Hematopoietic multipotent progenitor cell treated with erythropoietin and hydrocortisone succinate and interleukin-3 and kit ligand, for 17 days (in vitro differentiated cells): ENCODE data around the gene ZSWIM1.
"Not testable (repeated sequence)": the region's sequence is repeated elsewhere in the genome, so short reads cannot be mapped to it uniquely, and the experiment has no call there.

Experiments used
- DNase-seq: peaks from one replicate; pipeline ENCODE4 v3.0.0-alpha.2; 2015; ENCODE audit warnings: low spot score

ZSWIM1 gene

GRCh38 chr20:45931680-45932079, 50.7 kb downstream of the ZSWIM1 start:
- DNase-seq: not testable (repeated sequence)

- DNase-seq: peak; percentile 77
These were observed 52.4 kb downstream of the ZSWIM1 start for GRCh38 chr20:45933266-45934045.

- DNase-seq: no peak
These were observed 53.1 kb downstream of the ZSWIM1 start for GRCh38 chr20:45934046-45934585.
